ENCODE results near the gene ZMAT5.

Gene ZMAT5

DNA sequence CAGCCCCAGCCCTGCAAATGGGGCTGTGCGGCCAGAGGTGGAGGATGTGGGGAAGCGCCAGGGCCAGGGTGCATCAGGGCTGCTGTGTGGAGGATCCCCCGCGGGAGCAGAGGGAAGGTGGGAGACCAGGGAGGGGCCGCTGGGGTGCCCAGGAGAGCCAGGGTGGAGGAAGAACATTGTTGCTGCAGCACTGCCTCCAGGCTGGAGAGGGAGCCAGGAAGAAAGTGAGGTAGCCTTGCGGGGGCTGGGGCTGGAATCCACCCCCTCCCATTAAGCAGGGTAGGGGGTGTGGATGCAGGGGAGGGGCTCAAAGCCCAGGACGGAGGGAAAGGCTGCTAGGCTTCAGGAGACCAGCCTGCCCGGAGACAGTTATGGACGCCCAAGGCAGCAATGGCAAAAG lies 32.0 kb downstream of the ZMAT5 start:
- TF ChIP-seq CTCF (IDR thresholded peaks at IDR 0.05; ENCODE audit: low read depth, low read length, missing control alignments): no peak
- no peak overlapping the region for H3K4me3 ChIP-seq (ENCODE audit: low read depth, low read length)
- no peak overlapping the region for H3K27ac ChIP-seq
- H3K27me3 ChIP-seq (replicated peaks): no peaks in the 10 kb centered on the region
- in situ Hi-C loops (cut with HindIII; ENCODE audit: low pct_ligation_motif_present, low sequenced_read_pairs): no loop called here
- no peak for DNase-seq
- H3K36me3 ChIP-seq (replicated peaks): no peaks in the 10 kb centered on the region

GRCh38 chr22:29734406-29734805 lies 32.4 kb downstream of the ZMAT5 start:
- no peak for DNase-seq
- in situ Hi-C loops (cut with HindIII; ENCODE audit: low pct_ligation_motif_present, low sequenced_read_pairs): no loop called here
- H3K27me3 ChIP-seq (replicated peaks): no peaks in the 10 kb centered on the region
- no peak overlapping the region for H3K4me3 ChIP-seq (ENCODE audit: low read depth, low read length)
- H3K27ac ChIP-seq: no peak overlapping the region
- TF ChIP-seq CTCF (IDR thresholded peaks at IDR 0.05; ENCODE audit: low read depth, low read length, missing control alignments): no peak
- no peaks in the 10 kb centered on the region for H3K36me3 ChIP-seq (replicated peaks)

DNA sequence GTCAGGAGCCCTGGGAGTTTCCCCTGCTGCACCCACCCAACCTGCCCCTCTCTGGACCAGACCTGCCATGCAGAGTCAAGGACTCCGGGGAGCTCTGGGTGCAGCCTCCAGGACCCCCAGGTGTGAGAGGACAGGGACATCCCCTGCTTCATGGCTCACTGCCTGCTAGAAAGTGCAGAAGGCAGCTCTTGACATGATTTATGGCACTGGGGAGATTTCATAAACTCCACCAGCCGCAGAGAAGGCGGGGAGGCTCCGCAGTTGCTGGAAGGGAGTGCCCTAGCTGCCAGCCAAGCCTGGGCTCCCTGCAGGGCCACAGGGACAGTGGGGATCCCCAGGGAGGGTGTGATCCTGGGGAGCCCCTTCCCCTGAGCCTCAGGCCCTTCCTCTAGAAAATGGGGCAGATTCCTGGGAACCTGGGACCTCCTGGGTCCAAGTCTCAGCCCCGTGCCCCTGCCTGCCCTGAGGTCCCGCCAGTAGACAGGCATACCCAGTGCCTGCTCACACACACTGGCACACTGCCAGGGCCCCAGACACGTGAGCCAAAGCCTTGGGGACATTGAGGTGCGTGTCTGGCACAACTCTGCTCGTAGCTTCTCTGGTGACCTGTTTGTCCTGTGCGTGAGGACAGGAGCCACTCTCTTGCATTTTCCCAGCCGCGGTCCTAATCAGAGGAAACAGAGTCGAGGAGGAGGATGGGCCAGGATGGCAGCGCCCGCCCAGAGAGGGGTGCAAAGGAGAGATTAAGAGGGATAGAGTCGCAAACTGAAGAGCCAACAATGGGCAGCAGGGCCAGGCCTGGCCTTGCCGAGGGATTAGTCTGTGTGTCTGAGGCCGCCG lies 33.2 kb downstream of the ZMAT5 start:
- DNase-seq: no peak
- Histone ChIP-seq H3K36me3 (replicated peaks) (no peaks in the 10 kb centered on the region), H3K27ac (no peak overlapping the region), H3K4me3 (ENCODE audit: low read depth, low read length) (no peak overlapping the region), H3K27me3 (replicated peaks) (no peaks in the 10 kb centered on the region)
- in situ Hi-C loops (cut with HindIII; ENCODE audit: low pct_ligation_motif_present, low sequenced_read_pairs): no loop called here
- no peak for TF ChIP-seq CTCF (IDR thresholded peaks at IDR 0.05; ENCODE audit: low read depth, low read length, missing control alignments)

DNA sequence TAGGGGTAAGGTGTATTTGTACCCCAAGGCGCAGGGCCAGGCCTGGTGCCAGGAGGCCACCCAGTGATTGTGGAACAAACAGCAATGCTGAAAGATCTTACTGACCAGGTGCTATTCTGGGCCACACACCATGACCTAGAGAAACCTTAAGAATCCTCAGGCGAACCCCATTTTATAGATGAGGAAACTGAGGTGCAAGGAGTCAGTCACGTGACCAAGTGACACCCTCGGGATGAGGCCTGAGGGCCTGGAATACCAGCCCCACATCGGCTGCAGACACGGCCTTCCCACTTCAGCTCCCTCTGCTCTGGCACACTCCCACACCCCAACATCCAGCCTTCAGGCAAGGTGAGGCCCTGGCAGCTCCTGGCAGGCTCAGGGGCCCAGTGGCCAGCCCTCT lies 33.9 kb downstream of the ZMAT5 start:
- no peak overlapping the region for H3K4me3 ChIP-seq (ENCODE audit: low read depth, low read length)
- in situ Hi-C loops (cut with HindIII; ENCODE audit: low pct_ligation_motif_present, low sequenced_read_pairs): no loop called here
- no peak for DNase-seq

DNA sequence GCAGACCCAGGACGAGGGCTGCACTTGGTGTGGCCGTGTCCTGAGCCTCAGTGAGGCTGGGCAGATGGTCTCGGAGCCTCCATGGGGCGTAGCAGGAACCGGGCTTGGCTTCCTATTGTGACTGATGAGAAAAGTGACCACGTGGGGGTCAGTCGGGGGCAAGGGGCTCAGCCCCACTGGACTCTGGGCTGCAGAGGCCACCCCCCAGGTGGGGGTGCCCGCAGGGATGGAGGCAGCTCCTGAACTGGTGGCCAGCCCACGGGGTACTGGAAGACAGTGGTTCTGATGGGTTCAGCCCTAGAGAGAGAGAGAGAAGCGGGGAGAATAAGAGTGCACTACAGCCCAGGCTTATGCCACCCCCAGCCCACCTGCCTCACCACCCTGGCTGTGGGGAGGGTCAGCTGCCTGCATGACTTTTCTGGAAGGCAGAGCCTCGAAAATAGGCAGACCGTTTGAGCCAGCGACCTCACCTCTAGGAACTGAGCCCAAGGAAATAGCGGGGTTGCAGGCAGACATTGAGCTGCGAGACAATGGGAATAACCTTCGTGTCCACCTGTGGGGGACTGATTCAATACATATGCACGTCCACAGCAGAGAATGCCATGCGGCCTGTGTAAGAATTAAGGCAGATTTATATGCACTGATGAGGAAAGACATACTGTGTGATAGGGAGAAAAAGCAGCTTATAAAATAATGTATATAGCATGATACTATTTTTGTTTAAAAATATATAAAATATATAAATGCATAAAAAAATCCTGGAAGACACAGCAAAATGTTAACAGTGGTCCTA lies 35.6 kb downstream of the ZMAT5 start:
- Histone ChIP-seq H3K4me3 (ENCODE audit: low read depth, low read length) (no peak overlapping the region), H3K36me3 (replicated peaks) (no peaks in the 10 kb centered on the region), H3K27ac (no peak overlapping the region), H3K27me3 (replicated peaks) (no peaks in the 10 kb centered on the region)
- no peak for DNase-seq
- in situ Hi-C loops (cut with HindIII; ENCODE audit: low pct_ligation_motif_present, low sequenced_read_pairs): no loop called here
- no peak for TF ChIP-seq CTCF (IDR thresholded peaks at IDR 0.05; ENCODE audit: low read depth, low read length, missing control alignments)

More for the DNA sequence above, 33.9 kb downstream of the ZMAT5 start:
- no peak for TF ChIP-seq CTCF (IDR thresholded peaks at IDR 0.05; ENCODE audit: low read depth, low read length, missing control alignments)
- Histone ChIP-seq H3K27ac (no peak overlapping the region), H3K36me3 (replicated peaks) (no peaks in the 10 kb centered on the region), H3K27me3 (replicated peaks) (no peaks in the 10 kb centered on the region)

Data from brain microvascular endothelial cell (primary cell).